GM06990 (cell line): ENCODE data around the gene RPL36.

Source experiments
- DNase-seq: peaks from one replicate; pipeline ENCODE4 v3.0.0-alpha.2; 2011; ENCODE audit not compliant: insufficient read length; ENCODE audit errors: extremely low read depth
- H3K27me3 ChIP-seq: replicated peaks from 2 replicates; pipeline ENCODE4 v1.6.0; 2011; ENCODE audit warnings: low read length; ENCODE audit not compliant: control insufficient read depth, insufficient read depth
- H3K36me3 ChIP-seq: 2 replicates; pipeline ENCODE4 v1.5.1; 2011; ENCODE audit warnings: low read length; ENCODE audit not compliant: control insufficient read depth, insufficient read depth
- H3K4me3 ChIP-seq: replicated peaks from 2 replicates; pipeline ENCODE4 v1.5.1; 2011; ENCODE audit warnings: low read depth, mild to moderate bottlenecking, control low read depth, low read length
- TF ChIP-seq, protein P1 (sequence below): IDR thresholded peaks from 2 replicates; pipeline ENCODE4 v1.5.1; 2011; ENCODE audit warnings: low read length, control low read depth, mild to moderate bottlenecking, inconsistent platforms; ENCODE audit not compliant: insufficient read depth, poor library complexity, severe bottlenecking

Gene RPL36

GRCh38 chr19:5676105-5676771, 13.9 kb upstream of the RPL36 start:
- DNase-seq: no peak
- TF ChIP-seq, protein P1, sequence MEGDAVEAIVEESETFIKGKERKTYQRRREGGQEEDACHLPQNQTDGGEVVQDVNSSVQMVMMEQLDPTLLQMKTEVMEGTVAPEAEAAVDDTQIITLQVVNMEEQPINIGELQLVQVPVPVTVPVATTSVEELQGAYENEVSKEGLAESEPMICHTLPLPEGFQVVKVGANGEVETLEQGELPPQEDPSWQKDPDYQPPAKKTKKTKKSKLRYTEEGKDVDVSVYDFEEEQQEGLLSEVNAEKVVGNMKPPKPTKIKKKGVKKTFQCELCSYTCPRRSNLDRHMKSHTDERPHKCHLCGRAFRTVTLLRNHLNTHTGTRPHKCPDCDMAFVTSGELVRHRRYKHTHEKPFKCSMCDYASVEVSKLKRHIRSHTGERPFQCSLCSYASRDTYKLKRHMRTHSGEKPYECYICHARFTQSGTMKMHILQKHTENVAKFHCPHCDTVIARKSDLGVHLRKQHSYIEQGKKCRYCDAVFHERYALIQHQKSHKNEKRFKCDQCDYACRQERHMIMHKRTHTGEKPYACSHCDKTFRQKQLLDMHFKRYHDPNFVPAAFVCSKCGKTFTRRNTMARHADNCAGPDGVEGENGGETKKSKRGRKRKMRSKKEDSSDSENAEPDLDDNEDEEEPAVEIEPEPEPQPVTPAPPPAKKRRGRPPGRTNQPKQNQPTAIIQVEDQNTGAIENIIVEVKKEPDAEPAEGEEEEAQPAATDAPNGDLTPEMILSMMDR: no peak
- peaks cover 11% of the 10 kb centered on the region for H3K36me3 ChIP-seq
- H3K4me3 ChIP-seq: no peak overlapping the region
- no peaks in the 10 kb centered on the region for H3K27me3 ChIP-seq

- TF ChIP-seq, protein P1: no peak
- Histone ChIP-seq H3K36me3 (peaks cover 10% of the 10 kb centered on the region), H3K4me3 (no peak overlapping the region), H3K27me3 (no peaks in the 10 kb centered on the region)
- DNase-seq: no peak
Observed at GRCh38 chr19:5676772-5677105, 13.4 kb upstream of the RPL36 start.

DNA sequence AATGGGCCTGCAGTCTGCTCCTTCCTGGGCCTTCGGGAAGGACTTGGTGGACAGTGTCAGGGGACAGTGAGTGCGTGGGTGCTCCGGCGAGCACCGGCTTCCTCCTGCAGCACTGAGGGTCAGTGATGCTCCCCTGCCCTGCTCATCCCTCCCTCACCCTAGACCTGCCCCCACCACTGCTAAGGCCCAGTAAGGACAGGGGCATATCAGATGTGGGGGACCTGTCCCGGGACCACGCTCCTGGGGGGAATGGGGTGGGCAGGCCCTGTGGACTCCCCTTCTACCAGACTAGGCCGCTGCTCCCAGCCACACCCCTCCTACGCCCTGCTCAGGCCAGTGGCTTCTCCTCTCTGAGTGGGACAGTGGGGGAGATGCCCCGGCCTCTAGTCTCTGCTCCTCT, 13.0 kb upstream of the RPL36 start:
- H3K27me3 ChIP-seq: no peaks in the 10 kb centered on the region
- no peak overlapping the region for H3K4me3 ChIP-seq
- peaks cover 7% of the 10 kb centered on the region for H3K36me3 ChIP-seq
- no peak for DNase-seq
- TF ChIP-seq, protein P1: no peak

DNA sequence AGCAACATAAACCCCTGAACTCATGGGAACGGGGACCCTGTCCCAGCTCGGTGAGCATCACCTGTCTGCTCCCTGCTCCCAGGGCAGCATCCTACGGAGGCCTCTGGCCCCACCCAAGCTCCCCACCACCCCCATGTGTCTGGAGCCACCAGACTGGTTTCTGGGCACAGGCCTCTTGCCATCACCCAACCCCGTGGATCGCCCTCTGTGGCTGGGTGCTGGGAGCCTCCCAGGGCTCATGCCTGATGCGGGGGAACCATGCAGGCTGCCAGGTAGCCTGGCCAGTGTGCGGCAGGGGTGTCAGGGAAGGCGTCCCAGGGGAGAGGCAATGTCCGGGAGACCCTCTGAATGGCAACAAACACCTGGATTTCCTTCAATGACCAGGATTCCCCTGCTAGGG, 12.5 kb upstream of the RPL36 start:
- DNase-seq: no peak
- no peaks in the 10 kb centered on the region for H3K27me3 ChIP-seq
- H3K36me3 ChIP-seq: peaks cover 7% of the 10 kb centered on the region
- H3K4me3 ChIP-seq: no peak overlapping the region
- TF ChIP-seq, protein P1: no peak

DNA sequence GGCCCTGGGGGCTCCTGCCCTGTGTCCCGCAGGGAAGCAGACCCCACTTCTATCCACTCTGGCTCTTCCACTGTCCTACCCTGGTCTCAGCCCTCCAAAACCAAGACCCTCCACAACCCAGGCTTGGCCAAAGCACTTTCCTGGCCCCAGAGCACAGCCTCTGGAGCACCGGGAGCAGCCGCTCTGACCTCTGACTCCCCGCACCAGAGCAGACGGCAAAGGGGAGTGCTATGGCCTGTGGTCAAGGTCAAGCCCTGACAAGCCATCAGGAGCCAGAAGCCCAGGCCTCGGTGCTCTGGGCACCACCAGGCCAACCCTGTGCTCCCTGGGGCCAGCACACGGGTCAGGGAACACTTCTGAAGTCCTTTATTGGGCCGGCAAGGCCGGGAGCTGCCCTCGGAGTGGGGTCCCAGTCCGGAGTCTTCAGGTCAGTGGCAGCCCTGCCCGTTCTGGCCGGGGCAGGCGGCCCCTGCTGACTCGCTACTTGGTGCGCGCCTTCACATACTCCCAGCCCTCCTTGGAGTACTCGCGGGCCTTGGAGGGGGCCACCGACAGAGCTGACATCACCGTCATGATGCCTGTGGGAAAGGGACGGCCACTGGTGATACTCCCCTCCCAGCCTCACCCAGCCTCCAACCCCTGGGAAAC, 11.9 kb upstream of the RPL36 start:
- TF ChIP-seq, protein P1: no peak
- H3K4me3 ChIP-seq: no peak overlapping the region
- peaks cover 7% of the 10 kb centered on the region for H3K36me3 ChIP-seq
- H3K27me3 ChIP-seq: no peaks in the 10 kb centered on the region
- no peak for DNase-seq
